Measurements from ENCODE around the gene ANXA4. TPM values are rescaled to one million over a fixed set of nuclear protein-coding genes. Genes with fewer than 3 reads are reported as not detected.

Gene ANXA4
- total and polyA plus RNA-seq, 2 of the 13 experiments (the other 11 are each of a cell fraction or from before 2014, with no cell fraction given): 155 to 168 TPM

- TF ChIP-seq STAT6 (CRISPR knock-in tag; IDR thresholded peaks at IDR 0.05; ENCODE audit: borderline replicate concordance): no peak
- TF ChIP-seq ZHX2 (IDR thresholded peaks at IDR 0.05; ENCODE audit: low read depth): no peak
- TF ChIP-seq ZHX2 (CRISPR knock-in tag; IDR thresholded peaks at IDR 0.05; ENCODE audit: borderline replicate concordance): no peak
- no peak for TF ChIP-seq CHD4 (IDR thresholded peaks at IDR 0.05; ENCODE audit: borderline replicate concordance, low read length)
- TF ChIP-seq POLR2A (IDR thresholded peaks at IDR 0.05; ENCODE audit: insufficient read depth in 1 of 2, low read depth in 2 of 2, low read length in 2 of 2): no peak
- no peak for TF ChIP-seq NR2F1 (CRISPR knock-in tag; IDR thresholded peaks at IDR 0.05)
- no peak for TF ChIP-seq ZBTB10 (CRISPR knock-in tag; IDR thresholded peaks at IDR 0.05; ENCODE audit: borderline replicate concordance)
- TF ChIP-seq ZNF564 (CRISPR knock-in tag; IDR thresholded peaks at IDR 0.05): no peak
- TF ChIP-seq ZNF678 (CRISPR knock-in tag; IDR thresholded peaks at IDR 0.05): no peak
- TF ChIP-seq JUNB (CRISPR knock-in tag; IDR thresholded peaks at IDR 0.05; ENCODE audit: borderline replicate concordance): no peak
- no peak for TF ChIP-seq ZFP36 (IDR thresholded peaks at IDR 0.05; ENCODE audit: borderline replicate concordance, low read depth, low read length, partially characterized antibody)
- no peak for TF ChIP-seq STAG1 (CRISPR knock-in tag; IDR thresholded peaks at IDR 0.05)
- no peak for TF ChIP-seq PHF5A (CRISPR knock-in tag; IDR thresholded peaks at IDR 0.05; ENCODE audit: low read depth, unreplicated experiment)
- TF ChIP-seq ZNF670 (CRISPR knock-in tag; IDR thresholded peaks at IDR 0.05; ENCODE audit: borderline replicate concordance): no peak
Observed at GRCh38 chr2:69731147-69731970, 10.6 kb upstream of the ANXA4 start (continued).

All from HepG2 (cell line).